Motor neuron (in vitro differentiated cells): ENCODE data around the gene CDK13. TPM values are rescaled to one million over a fixed set of nuclear protein-coding genes. Genes with fewer than 3 reads are reported as not detected.

Experiments
- ATAC-seq, 8 experiments: fragments of 200-7000 bp; cut with Tn5 transposase; replicated peaks in 6 of 8; 2 replicates each; pipeline ENCODE4 v1.8.0; 2021; ENCODE audit warnings: mild to moderate bottlenecking in 8 of 8, moderate library complexity in 8 of 8
- H3K27ac ChIP-seq, 2 donors: fragments of 250-450 bp; sonication (Bioruptor Pico); 2 replicates each; pipeline ENCODE4 v1.9.0; 2021; ENCODE audit warnings: antibody characterized with exemption in 2 of 2, mild to moderate bottlenecking in 2 of 2, moderate library complexity in 1 of 2
- H3K4me1 ChIP-seq, 2 donors: fragments of 250-450 bp; sonication (Bioruptor Pico); replicated peaks in 1 of 2; 2 replicates each; pipeline ENCODE4 v1.6.1; 2021; ENCODE audit warnings: antibody characterized with exemption in 2 of 2, mild to moderate bottlenecking in 2 of 2, moderate library complexity in 1 of 2
- H3K4me3 ChIP-seq, 5 donors: fragments of 250-450 bp; sonication (Bioruptor Pico); 2 replicates each; pipeline ENCODE4 v1.9.0; 2021; ENCODE audit warnings: antibody characterized with exemption in 5 of 5, mild to moderate bottlenecking in 5 of 5, moderate library complexity in 4 of 5
- WGBS, 10 experiments: fragments of 450-650 bp; shearing (Covaris generic); methylation state at CpG; one replicate each; pipeline ENCODE4 v1.0.0; 2022; 5-methylcytosine and 5-hydroxymethylcytosine counted together
- in situ Hi-C, 9 experiments: fragments of 400-800 bp; cut with MboI; loops; one replicate each; pipeline ENCODE4 v1.15.0; 2021; ENCODE audit warnings: low sequenced_read_pairs in 9 of 9, low pct_unique_long_range_greater_than_20kb in 2 of 9; ENCODE audit not compliant: unreplicated experiment in 9 of 9
- total RNA-seq, 8 experiments: library from RNA; unstranded; fragments of 300-600 nt; gene quantifications; 2 replicates each; pipeline versions ENCODE4 v1.2.3 to v1.2.4, GENCODE V29; 2022

The CDK13 gene
- total RNA-seq, 8 experiments from 2014 or later = 36.7 to 97.9 (median 53.9) TPM

GRCh38 chr7:39926111-39926510, 23.9 kb upstream of the CDK13 start:
- Histone ChIP-seq H3K27ac (no peak overlapping the region), H3K4me1 (no peaks in the 10 kb centered on the region), H3K4me3 (no peak overlapping the region)
- no peak for ATAC-seq
- in situ Hi-C loops = no loop called here

GRCh38 chr7:39927018-39927417, 23.0 kb upstream of the CDK13 start:
- H3K4me3 ChIP-seq = no peak overlapping the region
- WGBS, 10 experiments = 100% methylated on average over 1 to 5 of the region's 7 CpGs; no CpG with 5 or more reads in 4 of the 10 experiments
- no peak for ATAC-seq
- no peaks in the 10 kb centered on the region for H3K4me1 ChIP-seq
- in situ Hi-C loops = no loop called here
- H3K27ac ChIP-seq = no peak overlapping the region

- Histone ChIP-seq H3K4me1 (no peaks in the 10 kb centered on the region), H3K27ac (no peak overlapping the region), H3K4me3 (no peak overlapping the region)
- no peak for ATAC-seq
- in situ Hi-C loops = no loop called here
- 0 to 100% (median 76%) methylated on average over 1 of the region's 1 CpG; no CpG with 5 or more reads in 4 of the 10 experiments for WGBS, 10 experiments
Measured at GRCh38 chr7:39934132-39934531, 15.9 kb upstream of the CDK13 start.

GRCh38 chr7:39936761-39937160, 13.3 kb upstream of the CDK13 start:
- WGBS, 10 experiments = 15 to 100% (median 80%) methylated on average over 1 to 3 of the region's 3 CpGs; no CpG with 5 or more reads in 3 of the 10 experiments
- no peak for ATAC-seq
- in situ Hi-C loops = no loop called here

GRCh38 chr7:39937366-39938153, 12.5 kb upstream of the CDK13 start:
- ATAC-seq = no peak
- H3K4me3 ChIP-seq = no peak overlapping the region
- no peak overlapping the region for H3K27ac ChIP-seq
- in situ Hi-C loops = no loop called here
- WGBS, 10 experiments = 50 to 100% (median 85%) methylated on average over 1 to 2 of the region's 2 CpGs; no CpG with 5 or more reads in 1 of the 10 experiments
- no peaks in the 10 kb centered on the region for H3K4me1 ChIP-seq

More at GRCh38 chr7:39936761-39937160, 13.3 kb upstream of the CDK13 start:
- H3K4me1 ChIP-seq = no peaks in the 10 kb centered on the region
- no peak overlapping the region for H3K4me3 ChIP-seq
- no peak overlapping the region for H3K27ac ChIP-seq

GRCh38 chr7:39942883-39943282, 7.2 kb upstream of the CDK13 start:
- no peaks in the 10 kb centered on the region for H3K4me1 ChIP-seq
- H3K4me3 ChIP-seq = no peak overlapping the region
- WGBS, 10 experiments = 85 to 100% (median 98%) methylated on average over 2 of the region's 2 CpGs; no CpG with 5 or more reads in 4 of the 10 experiments
- no peak for ATAC-seq
- H3K27ac ChIP-seq = no peak overlapping the region
- in situ Hi-C loops = no loop called here

- in situ Hi-C loops = no loop called here
- Histone ChIP-seq H3K4me1 (peaks cover 0 to 3% of the 10 kb centered on the region in 2 donors), H3K27ac (no peak overlapping the region), H3K4me3 (no peak overlapping the region)
- ATAC-seq = no peak
- 58 to 100% (median 92%) methylated on average over 1 to 7 of the region's 9 CpGs; no CpG with 5 or more reads in 1 of the 10 experiments for WGBS, 10 experiments
Measured at GRCh38 chr7:39946693-39947092, 3.4 kb upstream of the CDK13 start.

- 6 to 100% (median 20%) methylated on average over 1 to 9 of the region's 10 CpGs; no CpG with 5 or more reads in 1 of the 10 experiments for WGBS, 10 experiments
- ATAC-seq = no peak
- H3K27ac ChIP-seq = peak overlapping the region; percentile 85 to 93
- H3K4me1 ChIP-seq = peaks cover 3% of the 10 kb centered on the region in 2 donors
- in situ Hi-C loops = no loop called here
- peak overlapping the region; percentile 53 to 82 (median 63) for H3K4me3 ChIP-seq
Measured at GRCh38 chr7:39948375-39948955, 1.6 kb upstream of the CDK13 start.

- Histone ChIP-seq H3K27ac (peak overlapping the region; percentile 92 to 96), H3K4me1 (peaks cover 3 to 9% of the 10 kb centered on the region in 2 donors), H3K4me3 (peak overlapping the region; percentile 53 to 82 (median 63))
- in situ Hi-C loops = no loop called here
- peak; percentile 70 to 88 (median 84) for ATAC-seq
- WGBS, 10 experiments = 0 to 5% (median 2%) methylated on average over 5 to 25 of the region's 74 CpGs
Measured at GRCh38 chr7:39948956-39949928, 814 bp upstream of the CDK13 start.

- peak overlapping the region; percentile 92 to 96 for H3K27ac ChIP-seq
- in situ Hi-C loops = no loop called here
- peaks cover 6 to 15% of the 10 kb centered on the region in 2 donors for H3K4me1 ChIP-seq
- peak overlapping the region; percentile 53 to 82 (median 63) for H3K4me3 ChIP-seq
- peak in 3 of 8 experiments; percentile 2 to 8 (median 7) for ATAC-seq
- 0% methylated on average over 5 to 15 of the region's 93 CpGs; no CpG with 5 or more reads in 8 of the 10 experiments for WGBS, 10 experiments
Measured at GRCh38 chr7:39950473-39951225, 593 bp downstream of the CDK13 start.

GRCh38 chr7:39951226-39952194, 1.5 kb downstream of the CDK13 start:
- 0 to 4% (median 0%) methylated on average over 1 to 32 of the region's 79 CpGs; no CpG with 5 or more reads in 4 of the 10 experiments for WGBS, 10 experiments
- peak overlapping the region; percentile 92 to 96 for H3K27ac ChIP-seq
- peak overlapping the region; percentile 53 to 82 (median 63) for H3K4me3 ChIP-seq
- H3K4me1 ChIP-seq = peaks cover 6 to 19% of the 10 kb centered on the region in 2 donors
- ATAC-seq = peak; percentile 1 to 18 (median 8)
- in situ Hi-C loops = no loop called here
